HEK293 (cell line): ENCODE measurements around the gene DACT2.

Source experiments
- CTCF ChIA-PET: fragments of 350-600 bp; formaldehyde crosslinking; extraction: SDS; loops from one replicate; lab custom pipeline; 2021; ENCODE audit warnings: antibody characterized with exemption; lab: Yijun Ruan, JAX
- POLR2A ChIA-PET: fragments of 300-600 bp; formaldehyde crosslinking; extraction: SDS; loops from one replicate; lab custom pipeline; 2020; ENCODE audit warnings: antibody characterized with exemption, inconsistent platforms; lab: Yijun Ruan, JAX
- H3K27ac ChIP-seq: fragments of 200-500 bp; sonication (Bioruptor generic); 2 replicates; pipeline ENCODE4 v1.5.1; 2014; ENCODE audit warnings: low read depth, low read length, control low read depth, inconsistent platforms; ENCODE audit errors: extremely low read depth
- H3K36me3 ChIP-seq, 2 experiments: fragments of 200-500 bp in 1 of 2; sonication (Bioruptor generic) in 1 of 2; 1 replicate in 1 of 2; 2 replicates in 1 of 2; pipeline ENCODE4 v1.5.1; 2014 to 2017; ENCODE audit warnings: inconsistent platforms in 2 of 2, low read length in 2 of 2; ENCODE audit not compliant: control insufficient read depth in 2 of 2, insufficient read depth in 1 of 2
- H3K4me1 ChIP-seq: fragments of 200-500 bp; sonication (Bioruptor generic); 2 replicates; pipeline ENCODE4 v1.5.1; 2014; ENCODE audit warnings: mild to moderate bottlenecking, low read length, inconsistent platforms; ENCODE audit not compliant: control insufficient read depth, insufficient read depth
- H3K4me3 ChIP-seq: 2 replicates; pipeline ENCODE4 v1.5.1; 2011; ENCODE audit warnings: low read depth, mild to moderate bottlenecking, control low read depth, low read length, moderate library complexity
- H3K9me3 ChIP-seq: fragments of 200-500 bp; sonication (Bioruptor generic); 2 replicates; pipeline ENCODE4 v1.5.1; 2014; ENCODE audit warnings: low read depth, low read length, inconsistent platforms; ENCODE audit not compliant: control insufficient read depth, insufficient read depth
- GFI1B ChIP-seq: fragments of 450-650 bp; formaldehyde crosslinking; IDR thresholded peaks from 2 replicates; pipeline ENCODE4 v1.5.1; 2016; ENCODE audit warnings: missing biosample characterization, missing genetic modification characterization
- KLF10 ChIP-seq: fragments of 450-650 bp; IDR thresholded peaks from 2 replicates; pipeline ENCODE4 v1.5.1; 2018; ENCODE audit warnings: missing biosample characterization, mild to moderate bottlenecking, missing genetic modification characterization
- KLF17 ChIP-seq: fragments of 450-650 bp; formaldehyde crosslinking; IDR thresholded peaks from 2 replicates; pipeline ENCODE4 v1.5.1; 2016; ENCODE audit warnings: missing biosample characterization, missing genetic modification characterization
- MEIS1 ChIP-seq: sonication (generic); formaldehyde crosslinking; IDR thresholded peaks from 2 replicates; pipeline ENCODE4 v1.8.1; 2022; ENCODE audit warnings: missing genetic modification reagents, mild to moderate bottlenecking, borderline replicate concordance
- SP3 ChIP-seq: fragments of 450-650 bp; formaldehyde crosslinking; IDR thresholded peaks from 2 replicates; pipeline ENCODE4 v1.5.1; 2016; ENCODE audit warnings: missing biosample characterization, missing genetic modification characterization
- SP7 ChIP-seq: fragments of 450-650 bp; formaldehyde crosslinking; IDR thresholded peaks from 2 replicates; pipeline ENCODE4 v1.5.1; 2016; ENCODE audit warnings: missing biosample characterization, missing genetic modification characterization
- ZBTB11 ChIP-seq: fragments of 450-650 bp; formaldehyde crosslinking; conservative IDR thresholded peaks from 2 replicates; pipeline ENCODE4 v1.5.1; 2016; ENCODE audit warnings: low read depth, missing biosample characterization, missing genetic modification characterization
- ZBTB17 ChIP-seq: fragments of 450-650 bp; formaldehyde crosslinking; IDR thresholded peaks from 2 replicates; pipeline ENCODE4 v1.5.1; 2016; ENCODE audit warnings: missing biosample characterization, missing genetic modification characterization
- ZNF10 ChIP-seq: fragments of 450-650 bp; formaldehyde crosslinking; IDR thresholded peaks from 2 replicates; pipeline ENCODE4 v1.5.1; 2017; ENCODE audit warnings: missing biosample characterization, missing genetic modification characterization
- ZNF121 ChIP-seq: fragments of 450-650 bp; formaldehyde crosslinking; IDR thresholded peaks from 2 replicates; pipeline ENCODE4 v1.5.1; 2016; ENCODE audit warnings: missing biosample characterization, missing genetic modification characterization
- ZNF133 ChIP-seq: fragments of 450-650 bp; formaldehyde crosslinking; IDR thresholded peaks from 2 replicates; pipeline ENCODE4 v1.5.1; 2016; ENCODE audit warnings: missing biosample characterization, missing genetic modification characterization
- ZNF146 ChIP-seq: fragments of 450-650 bp; formaldehyde crosslinking; IDR thresholded peaks from 2 replicates; pipeline ENCODE4 v1.5.1; 2016; ENCODE audit warnings: missing biosample characterization, missing genetic modification characterization
- ZNF394 ChIP-seq: fragments of 450-650 bp; formaldehyde crosslinking; IDR thresholded peaks from 2 replicates; pipeline ENCODE4 v1.5.1; 2016; ENCODE audit warnings: missing biosample characterization, missing genetic modification characterization, mild to moderate bottlenecking, moderate library complexity, borderline replicate concordance
- ZNF501 ChIP-seq: fragments of 450-650 bp; formaldehyde crosslinking; IDR thresholded peaks from 2 replicates; pipeline ENCODE4 v1.5.1; 2016; ENCODE audit warnings: missing biosample characterization, missing genetic modification characterization
- ZNF510 ChIP-seq: fragments of 450-650 bp; formaldehyde crosslinking; IDR thresholded peaks from 2 replicates; pipeline ENCODE4 v1.5.1; 2018; ENCODE audit warnings: mild to moderate bottlenecking, missing genetic modification characterization, missing biosample characterization; ENCODE audit not compliant: insufficient replicate concordance
- ZNF514 ChIP-seq: fragments of 450-650 bp; formaldehyde crosslinking; IDR thresholded peaks from 2 replicates; pipeline ENCODE4 v1.5.1; 2016; ENCODE audit warnings: missing biosample characterization, missing genetic modification characterization
- ZNF530 ChIP-seq: fragments of 450-650 bp; formaldehyde crosslinking; IDR thresholded peaks from 2 replicates; pipeline ENCODE4 v1.5.1; 2016; ENCODE audit warnings: low read depth, missing biosample characterization, missing genetic modification characterization
- ZNF548 ChIP-seq: fragments of 450-650 bp; formaldehyde crosslinking; IDR thresholded peaks from 2 replicates; pipeline ENCODE4 v1.5.1; 2016; ENCODE audit warnings: missing biosample characterization, missing genetic modification characterization
- ZNF555 ChIP-seq: fragments of 450-650 bp; formaldehyde crosslinking; conservative IDR thresholded peaks from 2 replicates; pipeline ENCODE4 v1.5.1; 2017; ENCODE audit warnings: missing biosample characterization, mild to moderate bottlenecking, missing genetic modification characterization, inconsistent platforms
- ZNF621 ChIP-seq: fragments of 450-650 bp; formaldehyde crosslinking; IDR thresholded peaks from 2 replicates; pipeline ENCODE4 v1.5.1; 2017; ENCODE audit warnings: missing biosample characterization, missing genetic modification characterization
- ZNF629 ChIP-seq: fragments of 450-650 bp; formaldehyde crosslinking; IDR thresholded peaks from 2 replicates; pipeline ENCODE4 v1.5.1; 2017; ENCODE audit warnings: missing biosample characterization, missing genetic modification characterization
- ZNF664 ChIP-seq: fragments of 450-650 bp; formaldehyde crosslinking; IDR thresholded peaks from 2 replicates; pipeline ENCODE4 v1.5.1; 2016; ENCODE audit warnings: missing biosample characterization, missing genetic modification characterization
- ZNF704 ChIP-seq: fragments of 450-650 bp; formaldehyde crosslinking; IDR thresholded peaks from 2 replicates; pipeline ENCODE4 v1.5.1; 2016; ENCODE audit warnings: missing biosample characterization, missing genetic modification characterization

Gene DACT2

GRCh38 chr6:168365422-168366165 lies 46.0 kb upstream of the DACT2 start (continued):
- no peak for TF ChIP-seq ZBTB11 (tag by site-specific recombination)
- no peak for TF ChIP-seq ZNF394 (tag by site-specific recombination)
- no peak for TF ChIP-seq ZNF621
- no peak for TF ChIP-seq ZNF121
- no peak for TF ChIP-seq ZNF10
- no peak for TF ChIP-seq KLF17 (tag by site-specific recombination)
- TF ChIP-seq ZNF704 (tag by site-specific recombination) = no peak

- Histone ChIP-seq H3K36me3 (no peaks in the 10 kb centered on the region), H3K9me3 (no peaks in the 10 kb centered on the region), H3K4me3 (no peak overlapping the region), H3K27ac (no peak overlapping the region), H3K4me1 (no peaks in the 10 kb centered on the region)
- ChIA-PET CTCF (interaction anchor here (0.6 kb wide), 1 partner anchor 680 kb away, joined by 3 read pairs; no protein-coding TSS in a partner anchor), POLR2A (no interaction called here)
- no peak for TF ChIP-seq ZNF501 (tag by site-specific recombination)
- no peak for TF ChIP-seq ZNF514 (tag by site-specific recombination)
- TF ChIP-seq ZNF664 (tag by site-specific recombination) = no peak
- no peak for TF ChIP-seq ZNF530
- no peak for TF ChIP-seq SP7 (tag by site-specific recombination)
- no peak for TF ChIP-seq ZNF133 (tag by site-specific recombination)
- TF ChIP-seq ZNF510 = no peak
- TF ChIP-seq ZNF555 (tag by site-specific recombination) = no peak
- TF ChIP-seq ZNF629 = no peak
- TF ChIP-seq ZBTB17 = no peak
- TF ChIP-seq MEIS1 (CRISPR knock-in tag) = no peak
- TF ChIP-seq SP3 = no peak
- no peak for TF ChIP-seq ZNF548 (tag by site-specific recombination)
- TF ChIP-seq KLF10 = no peak
- TF ChIP-seq GFI1B (tag by site-specific recombination) = no peak
- TF ChIP-seq ZNF146 (tag by site-specific recombination) = no peak
These were observed 45.3 kb upstream of the DACT2 start for GRCh38 chr6:168364793-168365421.
